ENCODE measurements around the gene LPXN.
A peak's percentile ranks its signal among the peaks of the same experiment; 100 is the strongest.
"Not testable (repeated sequence)": the region's sequence is repeated elsewhere in the genome, so short reads cannot be mapped to it uniquely, and the experiment has no call there.

LPXN gene

DNA sequence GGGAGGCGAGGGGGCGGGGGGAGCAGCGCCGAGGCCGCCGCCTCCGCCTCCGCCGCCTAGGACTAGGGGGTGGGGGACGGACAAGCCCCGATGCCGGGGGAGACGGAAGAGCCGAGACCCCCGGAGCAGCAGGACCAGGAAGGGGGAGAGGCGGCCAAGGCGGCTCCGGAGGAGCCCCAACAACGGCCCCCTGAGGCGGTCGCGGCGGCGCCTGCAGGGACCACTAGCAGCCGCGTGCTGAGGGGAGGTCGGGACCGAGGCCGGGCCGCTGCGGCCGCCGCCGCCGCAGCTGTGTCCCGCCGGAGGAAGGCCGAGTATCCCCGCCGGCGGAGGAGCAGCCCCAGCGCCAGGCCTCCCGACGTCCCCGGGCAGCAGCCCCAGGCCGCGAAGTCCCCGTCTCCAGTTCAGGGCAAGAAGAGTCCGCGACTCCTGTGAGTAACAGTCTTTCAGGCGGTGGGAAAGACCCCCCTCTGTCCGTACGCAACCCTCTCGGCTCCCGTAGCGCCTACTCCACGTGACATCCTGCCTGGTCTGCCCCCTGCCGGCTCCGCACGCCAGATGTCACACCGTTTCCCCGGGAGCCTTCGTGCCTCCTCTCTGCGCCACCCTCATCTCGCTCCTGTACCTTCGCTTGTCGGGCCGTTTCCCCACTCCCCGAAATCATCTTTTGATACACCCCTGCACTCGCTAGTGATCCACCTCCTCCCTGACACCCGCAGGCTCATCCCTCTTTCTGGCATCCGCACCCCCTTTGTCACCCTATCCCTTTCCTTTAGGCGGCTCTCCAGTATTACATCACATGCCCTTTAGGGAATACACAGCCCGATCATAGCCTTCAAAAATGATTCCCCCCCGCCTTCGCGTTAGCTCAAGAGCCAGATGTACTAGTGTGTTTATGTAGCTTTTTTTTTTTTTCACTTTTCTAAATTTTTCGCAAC lies 3.8 kb upstream of the LPXN start:
- peak; percentile 80 to 88 (median 86) for DNase-seq (ENCODE audit: low read depth in 3 of 3, low spot score in 1 of 3)

- DNase-seq (ENCODE audit: low read depth in 3 of 3, low spot score in 1 of 3): peak; percentile 95 to 96 (median 95)
These were observed 3.1 kb upstream of the LPXN start, which contains the start of gene ZFP91 for GRCh38 chr11:58578635-58579191. TSS of gene ZFP91 (plus strand) at chr11:58579063. CDS start at chr11:58579282, 219 bp downstream.

GRCh38 chr11:58578136-58578634 lies 2.5 kb upstream of the LPXN start:
- DNase-seq (ENCODE audit: low read depth in 3 of 3, low spot score in 1 of 3): peak; percentile 83 to 90 (median 87)

GRCh38 chr11:58577555-58578135 lies 2.0 kb upstream of the LPXN start:
- DNase-seq (ENCODE audit: low read depth in 3 of 3, low spot score in 1 of 3): peak in 2 of 3 donors; percentile 55 to 57

DNA sequence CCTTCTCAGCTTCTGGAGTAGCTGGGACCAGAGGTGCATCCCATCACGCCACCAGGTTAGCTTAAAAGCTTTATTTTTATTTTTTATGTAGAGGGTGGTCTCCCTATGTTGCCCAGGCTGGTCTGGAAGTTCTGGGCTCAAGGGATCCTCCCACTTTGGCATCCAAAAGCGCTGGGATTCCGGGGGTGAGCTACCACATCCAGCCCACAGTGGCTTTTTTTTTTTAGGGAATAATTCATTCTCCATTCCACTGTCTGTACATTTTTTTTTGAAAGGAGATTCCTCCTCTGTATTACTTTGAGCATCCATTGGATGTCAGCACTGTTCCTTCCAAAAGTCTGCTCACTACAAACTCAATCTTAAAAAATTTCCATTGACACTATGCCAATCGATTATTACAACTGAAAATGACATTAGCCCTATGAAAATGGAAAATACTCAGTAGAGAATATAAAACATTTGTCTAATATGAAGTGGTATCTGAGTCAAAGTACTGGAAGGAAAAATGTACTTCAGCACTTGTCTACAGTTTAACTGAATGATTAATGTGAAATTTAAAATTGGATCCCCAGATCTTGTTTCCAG lies 1.3 kb upstream of the LPXN start:
- DNase-seq (ENCODE audit: low read depth in 3 of 3, low spot score in 1 of 3): no peak

DNA sequence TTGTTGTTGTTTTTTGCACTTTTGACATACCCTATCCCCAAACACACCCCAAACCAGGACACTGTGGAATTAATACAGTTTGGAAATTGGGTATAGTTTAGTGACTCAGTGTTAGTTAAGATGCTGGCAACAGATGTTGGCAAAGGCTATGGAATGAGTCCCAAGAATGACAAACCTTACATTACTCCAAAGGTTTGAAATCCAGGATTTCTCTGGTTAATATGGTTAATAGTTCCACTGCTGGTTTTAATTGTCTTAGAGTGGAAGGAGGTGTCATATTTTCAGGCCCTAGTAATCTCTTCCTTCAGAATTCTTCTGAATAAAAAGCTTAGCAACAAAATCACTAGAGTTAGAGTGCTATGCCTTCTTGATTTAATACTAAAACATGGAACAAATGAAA lies 775 bp downstream of the LPXN start:
- DNase-seq (ENCODE audit: low read depth in 3 of 3, low spot score in 1 of 3): no peak

DNA sequence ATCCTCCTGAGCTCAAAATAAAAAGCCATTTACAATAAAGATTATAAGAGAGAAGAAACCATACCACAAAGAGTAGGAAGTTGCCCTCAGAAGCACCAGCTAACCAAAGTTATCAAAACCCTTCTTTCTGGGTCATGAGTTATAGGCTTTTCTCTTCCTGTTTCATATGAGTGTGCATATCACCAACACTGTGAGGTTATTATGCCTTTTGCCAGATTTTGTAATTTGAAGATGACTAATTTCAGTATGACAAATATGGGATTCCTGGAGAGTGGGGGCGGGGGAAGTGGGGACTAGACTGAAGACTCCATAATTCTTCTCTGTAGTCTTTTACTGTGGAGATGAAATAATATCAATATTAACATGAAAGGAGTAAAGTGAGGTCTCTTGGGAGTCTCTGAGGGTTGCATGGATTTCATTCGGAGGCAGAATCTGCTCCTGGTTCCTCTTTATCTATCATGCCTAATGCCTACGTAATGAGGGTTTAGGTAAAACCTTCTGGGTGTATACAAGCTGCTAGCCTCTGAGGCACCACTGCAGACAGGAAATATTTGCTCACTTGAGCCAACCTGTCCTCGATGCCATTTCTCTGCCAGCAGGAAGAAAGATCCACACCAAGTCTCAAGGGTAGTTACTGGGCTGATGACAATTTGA lies 2.1 kb downstream of the LPXN start:
- DNase-seq (ENCODE audit: low read depth in 3 of 3, low spot score in 1 of 3): peak in 1 of 3 donors; percentile 48

DNA sequence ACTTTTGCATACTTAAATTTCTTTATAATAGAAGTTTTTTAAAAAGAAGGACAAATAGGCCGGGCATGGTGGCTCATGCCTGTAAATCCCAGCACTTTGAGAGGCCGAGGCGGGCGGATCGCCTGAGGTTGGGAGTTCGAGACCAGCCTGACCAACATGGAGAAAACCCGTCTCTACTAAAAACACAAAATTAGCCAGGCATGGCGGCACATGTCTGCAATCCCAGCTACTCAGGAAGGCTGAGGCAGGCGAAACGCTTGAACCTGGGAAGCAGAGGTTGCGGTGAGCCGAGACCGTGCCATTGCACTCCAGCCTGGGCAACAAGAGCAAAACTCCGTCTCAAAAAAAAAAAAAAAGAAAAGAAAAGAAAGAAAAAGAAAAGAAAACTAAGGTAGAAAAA lies 2.8 kb downstream of the LPXN start:
- DNase-seq (ENCODE audit: low read depth in 3 of 3, low spot score in 1 of 3): not testable (repeated sequence)

GRCh38 chr11:58567889-58568512 lies 7.7 kb downstream of the LPXN start:
- peak in 2 of 3 donors; percentile 48 to 61 for DNase-seq (ENCODE audit: low read depth in 3 of 3, low spot score in 1 of 3)

- no peak for DNase-seq (ENCODE audit: low read depth in 3 of 3, low spot score in 1 of 3)
These were observed 11.4 kb downstream of the LPXN start for GRCh38 chr11:58564231-58564630.

GRCh38 chr11:58562375-58562800 lies 13.3 kb downstream of the LPXN start:
- no peak for DNase-seq (ENCODE audit: low read depth in 3 of 3, low spot score in 1 of 3)

DNA sequence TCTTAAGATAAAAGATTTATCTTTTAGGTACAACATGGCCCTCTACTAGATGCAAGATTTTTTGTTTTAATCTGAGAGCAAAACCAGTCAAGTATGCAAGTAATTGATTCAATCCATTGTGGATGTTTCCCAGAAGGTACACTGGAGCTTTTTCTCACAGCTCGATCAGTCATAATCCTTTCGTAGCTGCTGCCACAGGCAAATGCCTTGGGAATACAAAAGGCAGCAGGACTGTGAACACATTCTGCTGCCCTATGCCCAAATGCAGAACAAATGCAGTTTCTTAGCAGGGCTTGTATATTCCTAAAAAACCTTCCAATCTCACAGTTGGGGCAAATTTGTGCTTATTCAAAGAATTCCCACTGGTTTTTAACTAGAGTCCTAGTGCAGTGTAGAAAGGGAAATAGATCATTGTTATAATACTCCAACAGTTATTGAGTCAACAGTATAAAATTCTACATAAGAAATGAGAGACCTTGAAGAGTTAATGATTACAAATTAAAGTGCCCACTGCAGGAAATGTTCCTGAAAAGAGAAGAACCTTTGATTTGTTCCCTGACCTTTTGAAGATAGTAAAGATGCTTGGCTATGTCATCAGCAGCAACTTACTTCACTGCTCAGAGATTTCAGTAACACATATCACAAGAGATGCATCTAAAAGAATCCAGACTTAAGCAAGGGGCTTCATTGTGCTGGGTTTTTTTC lies 14.1 kb downstream of the LPXN start:
- DNase-seq (ENCODE audit: low read depth in 3 of 3, low spot score in 1 of 3): no peak

- DNase-seq (ENCODE audit: low read depth in 3 of 3, low spot score in 1 of 3): no peak
These were observed 14.8 kb downstream of the LPXN start for GRCh38 chr11:58560842-58561241.

GRCh38 chr11:58549644-58550043 lies 26.0 kb downstream of the LPXN start:
- no peak for DNase-seq (ENCODE audit: low read depth in 3 of 3, low spot score in 1 of 3)

DNA sequence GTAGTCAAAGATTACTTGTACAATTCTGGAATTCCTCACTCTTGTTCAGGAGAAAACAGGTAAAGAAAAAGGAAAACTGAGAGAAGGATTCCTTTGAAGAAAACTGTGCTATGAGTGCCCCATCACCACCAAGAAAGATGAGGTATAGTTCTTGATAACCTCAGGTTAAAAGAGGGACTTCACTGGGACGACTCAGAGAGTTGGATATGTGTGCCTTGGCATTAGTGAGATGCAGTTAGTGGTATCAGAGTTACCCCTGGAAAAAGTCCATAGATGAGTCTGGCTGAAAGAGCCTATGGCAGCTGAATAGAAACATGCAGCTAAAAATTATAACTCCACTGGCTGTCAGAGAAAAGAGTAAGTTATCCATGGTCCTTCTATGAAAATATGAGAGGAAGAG lies 28.8 kb downstream of the LPXN start:
- DNase-seq (ENCODE audit: low read depth in 3 of 3, low spot score in 1 of 3): no peak

GRCh38 chr11:58531865-58532341 lies 43.8 kb downstream of the LPXN start:
- no peak for DNase-seq (ENCODE audit: low read depth in 3 of 3, low spot score in 1 of 3)

GRCh38 chr11:58530236-58530635 lies 45.4 kb downstream of the LPXN start:
- no peak for DNase-seq (ENCODE audit: low read depth in 3 of 3, low spot score in 1 of 3)

GRCh38 chr11:58527429-58527828 lies 48.2 kb downstream of the LPXN start:
- DNase-seq (ENCODE audit: low read depth in 3 of 3, low spot score in 1 of 3): no peak

DNA sequence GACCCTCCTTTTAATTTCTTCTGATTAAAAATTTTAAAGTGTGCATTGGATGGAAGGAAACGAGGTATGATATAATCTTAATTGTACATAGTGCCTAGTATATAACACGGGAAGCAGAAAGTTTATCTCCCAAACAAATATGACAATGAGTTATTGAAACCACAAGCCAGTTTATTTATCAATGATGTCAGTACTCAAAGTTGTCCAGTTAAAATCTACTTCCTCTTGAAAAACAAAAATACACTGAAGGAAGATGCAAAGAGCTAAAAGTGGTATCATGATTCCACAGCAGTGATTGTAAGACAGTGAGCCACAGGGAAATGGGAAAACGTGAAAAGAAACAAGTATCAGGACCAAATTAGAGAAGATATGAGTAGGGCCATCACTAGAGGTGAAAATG lies 48.9 kb downstream of the LPXN start:
- DNase-seq (ENCODE audit: low read depth in 3 of 3, low spot score in 1 of 3): no peak
